ENCODE measurements around the gene PRPF40B.

DNA sequence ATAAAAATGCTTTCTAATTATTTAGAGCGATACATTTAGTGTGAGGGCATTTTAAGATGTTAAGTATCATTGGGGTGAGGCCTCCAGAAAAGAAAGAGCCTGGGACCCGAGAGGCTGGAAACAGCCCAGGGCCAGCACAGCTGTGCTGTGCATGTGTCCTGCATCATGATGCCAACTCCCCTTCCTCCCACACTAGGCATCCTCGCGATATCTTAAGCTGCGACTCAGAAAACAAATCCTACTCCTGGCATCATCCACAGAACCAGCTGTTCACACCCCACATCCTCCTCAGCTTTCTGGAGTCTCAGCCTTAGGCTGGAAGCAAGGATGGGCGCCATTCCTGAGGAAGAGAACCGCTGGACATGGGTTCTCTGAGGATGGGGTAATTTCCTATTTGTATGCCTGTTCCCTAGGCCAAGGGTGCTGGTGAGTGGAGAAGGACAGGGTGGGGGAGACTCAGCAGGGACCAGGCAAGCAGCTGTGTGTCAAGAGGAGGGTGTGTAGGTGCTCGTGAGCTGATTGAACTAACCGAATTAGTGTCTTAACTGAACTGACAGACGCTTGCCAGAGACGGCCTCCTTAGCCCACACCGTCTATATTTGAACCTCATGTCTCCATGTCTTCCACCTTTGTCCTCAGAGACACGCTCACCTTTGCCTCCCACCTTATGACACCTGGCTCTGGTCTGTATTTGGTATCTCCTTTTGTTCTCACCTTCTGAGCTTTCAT is 39.8 kb upstream of the PRPF40B start:
- TF ChIP-seq EZH2 (IDR thresholded peaks at IDR 0.05; ENCODE audit: low read depth) = no peak
- TF ChIP-seq, protein P1, sequence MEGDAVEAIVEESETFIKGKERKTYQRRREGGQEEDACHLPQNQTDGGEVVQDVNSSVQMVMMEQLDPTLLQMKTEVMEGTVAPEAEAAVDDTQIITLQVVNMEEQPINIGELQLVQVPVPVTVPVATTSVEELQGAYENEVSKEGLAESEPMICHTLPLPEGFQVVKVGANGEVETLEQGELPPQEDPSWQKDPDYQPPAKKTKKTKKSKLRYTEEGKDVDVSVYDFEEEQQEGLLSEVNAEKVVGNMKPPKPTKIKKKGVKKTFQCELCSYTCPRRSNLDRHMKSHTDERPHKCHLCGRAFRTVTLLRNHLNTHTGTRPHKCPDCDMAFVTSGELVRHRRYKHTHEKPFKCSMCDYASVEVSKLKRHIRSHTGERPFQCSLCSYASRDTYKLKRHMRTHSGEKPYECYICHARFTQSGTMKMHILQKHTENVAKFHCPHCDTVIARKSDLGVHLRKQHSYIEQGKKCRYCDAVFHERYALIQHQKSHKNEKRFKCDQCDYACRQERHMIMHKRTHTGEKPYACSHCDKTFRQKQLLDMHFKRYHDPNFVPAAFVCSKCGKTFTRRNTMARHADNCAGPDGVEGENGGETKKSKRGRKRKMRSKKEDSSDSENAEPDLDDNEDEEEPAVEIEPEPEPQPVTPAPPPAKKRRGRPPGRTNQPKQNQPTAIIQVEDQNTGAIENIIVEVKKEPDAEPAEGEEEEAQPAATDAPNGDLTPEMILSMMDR (conservative IDR thresholded peaks at IDR 0.05) = no peak
